Measurements from ENCODE around the gene DKKL1.

Gene DKKL1

DNA sequence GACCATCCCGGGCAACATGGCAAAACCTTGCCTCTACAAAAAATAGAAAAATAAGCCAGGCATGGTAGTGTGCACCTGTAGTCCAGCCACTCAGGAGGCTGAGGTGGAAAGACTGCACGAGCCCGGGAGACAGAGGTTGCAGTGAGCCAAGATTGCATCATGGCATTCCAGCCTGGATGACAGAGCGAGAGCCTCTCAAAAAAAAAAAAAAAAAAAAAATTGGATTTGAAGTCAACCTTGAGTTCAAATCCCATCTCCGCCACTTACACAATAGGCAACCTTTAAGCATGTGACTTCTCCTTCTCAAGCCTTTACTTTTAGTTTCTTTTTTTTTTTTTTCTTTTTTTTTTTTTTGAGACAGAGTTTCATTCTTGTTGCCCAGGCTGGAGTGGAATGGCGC lies 36.4 kb downstream of the DKKL1 start:
- DNase-seq (no peak), ATAC-seq (ENCODE audit: insufficient read depth, low read depth) (no peak)
- TF ChIP-seq CTCF (IDR thresholded peaks at IDR 0.05; ENCODE audit: borderline replicate concordance, extremely low read depth, low read length, poor library complexity, severe bottlenecking) = no peak
- TF ChIP-seq EZH2 (IDR thresholded peaks at IDR 0.05; ENCODE audit: borderline replicate concordance, low read depth, low read length, severe bottlenecking) = no peak
- H3K79me2 ChIP-seq (ENCODE audit: insufficient read depth, low read length) = no peaks in the 10 kb centered on the region
- H3K27ac ChIP-seq (ENCODE audit: low read length) = no peak overlapping the region
- no peaks in the 10 kb centered on the region for H3K9me3 ChIP-seq (ENCODE audit: insufficient read depth, low read length, severe bottlenecking)
- no peaks in the 10 kb centered on the region for H3K27me3 ChIP-seq (ENCODE audit: insufficient read depth, low read length, poor library complexity)
- H2AFZ ChIP-seq (ENCODE audit: low read depth, low read length) = no peak overlapping the region
- H3K4me1 ChIP-seq (ENCODE audit: insufficient read depth, low read length) = no peaks in the 10 kb centered on the region
- H3K4me3 ChIP-seq (ENCODE audit: low read depth in 1 of 2, low read length in 2 of 2) = no peak overlapping the region
- H4K20me1 ChIP-seq (ENCODE audit: insufficient read depth, low read length) = no peaks in the 10 kb centered on the region
- no peaks in the 10 kb centered on the region for H3K36me3 ChIP-seq (ENCODE audit: insufficient read depth, low read length)
- H3K9ac ChIP-seq (ENCODE audit: low read depth, low read length) = no peak overlapping the region
- H3K4me2 ChIP-seq (ENCODE audit: insufficient read depth, low read length) = no peak overlapping the region

DNA sequence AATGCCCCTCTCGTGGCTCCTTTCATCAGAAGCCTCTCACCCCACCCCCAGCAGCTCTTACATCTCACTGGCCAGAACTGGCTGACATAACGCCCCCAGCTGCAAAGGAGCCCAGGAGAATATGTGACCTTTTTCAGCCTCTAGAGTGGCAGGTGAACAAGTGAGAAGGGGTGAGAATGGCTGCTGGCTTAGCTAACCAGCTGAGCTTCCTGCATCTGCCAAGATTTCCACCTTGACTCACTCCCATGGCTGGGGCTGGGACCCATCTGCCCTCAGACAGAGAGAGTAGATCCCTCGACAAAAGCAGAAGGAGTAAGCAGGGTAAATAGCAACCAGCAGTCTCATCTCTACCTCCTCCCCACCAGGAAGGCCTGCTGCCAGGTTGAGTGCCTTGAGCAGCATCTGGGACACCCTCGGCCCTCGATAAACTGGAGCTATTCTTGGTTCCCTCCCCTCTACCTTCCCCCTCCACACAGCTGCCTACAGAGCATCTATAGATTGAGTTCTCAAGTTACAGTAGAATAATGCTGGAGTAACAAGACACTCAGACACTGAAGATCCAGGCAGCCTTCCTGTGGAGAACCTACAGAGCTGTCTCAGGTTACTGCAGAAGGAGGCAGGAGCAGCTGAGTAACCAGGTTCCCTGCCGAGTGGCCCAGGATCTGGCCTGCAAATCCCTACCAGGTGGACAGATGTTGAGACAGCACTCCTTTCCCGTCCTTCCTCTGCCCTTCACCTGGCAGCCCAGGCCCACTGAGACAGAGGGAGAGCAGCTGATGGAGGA lies 39.9 kb downstream of the DKKL1 start:
- no peak for TF ChIP-seq CTCF (IDR thresholded peaks at IDR 0.05; ENCODE audit: borderline replicate concordance, extremely low read depth, low read length, poor library complexity, severe bottlenecking)
- no peaks in the 10 kb centered on the region for H3K4me1 ChIP-seq (ENCODE audit: insufficient read depth, low read length)
- H3K27ac ChIP-seq (ENCODE audit: low read length) = no peak overlapping the region
- no peak overlapping the region for H3K4me3 ChIP-seq (ENCODE audit: low read depth in 1 of 2, low read length in 2 of 2)
- ATAC-seq (ENCODE audit: insufficient read depth, low read depth) (no peak), DNase-seq (no peak)
- H2AFZ ChIP-seq (ENCODE audit: low read depth, low read length) = no peak overlapping the region
- H3K4me2 ChIP-seq (ENCODE audit: insufficient read depth, low read length) = no peak overlapping the region
- no peaks in the 10 kb centered on the region for H3K9me3 ChIP-seq (ENCODE audit: insufficient read depth, low read length, severe bottlenecking)
- H3K27me3 ChIP-seq (ENCODE audit: insufficient read depth, low read length, poor library complexity) = no peaks in the 10 kb centered on the region
- H4K20me1 ChIP-seq (ENCODE audit: insufficient read depth, low read length) = no peaks in the 10 kb centered on the region
- no peak overlapping the region for H3K9ac ChIP-seq (ENCODE audit: low read depth, low read length)
- H3K36me3 ChIP-seq (ENCODE audit: insufficient read depth, low read length) = no peaks in the 10 kb centered on the region
- H3K79me2 ChIP-seq (ENCODE audit: insufficient read depth, low read length) = no peaks in the 10 kb centered on the region

DNA sequence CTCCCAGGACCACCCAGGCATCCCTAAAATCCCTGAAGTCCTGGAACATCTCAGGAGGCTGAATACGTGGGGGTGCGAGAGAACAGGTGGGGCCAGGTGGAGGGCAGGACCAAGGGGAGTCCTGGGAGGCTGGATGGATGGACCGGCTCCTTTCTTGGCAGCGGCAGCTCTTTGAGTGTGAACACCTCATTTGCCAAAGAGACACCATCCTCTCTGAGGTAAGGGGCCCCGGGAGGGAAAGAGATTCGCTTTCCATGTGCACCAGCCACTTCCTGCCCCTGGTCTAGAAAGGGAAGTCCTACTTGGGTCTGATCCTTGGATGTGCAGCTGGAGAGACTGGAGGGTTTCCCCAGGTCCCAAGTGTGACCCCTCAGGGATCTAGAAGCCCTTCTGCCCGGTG lies 43.4 kb downstream of the DKKL1 start:
- Histone ChIP-seq H3K4me1 (ENCODE audit: insufficient read depth, low read length) (peaks cover 10% of the 10 kb centered on the region), H3K4me2 (ENCODE audit: insufficient read depth, low read length) (no peak overlapping the region), H4K20me1 (ENCODE audit: insufficient read depth, low read length) (no peaks in the 10 kb centered on the region), H3K4me3 (ENCODE audit: low read depth in 1 of 2, low read length in 2 of 2) (no peak overlapping the region), H3K9ac (ENCODE audit: low read depth, low read length) (no peak overlapping the region), H3K36me3 (ENCODE audit: insufficient read depth, low read length) (no peaks in the 10 kb centered on the region), H3K27ac (ENCODE audit: low read length) (no peak overlapping the region), H3K79me2 (ENCODE audit: insufficient read depth, low read length) (no peaks in the 10 kb centered on the region), H3K9me3 (ENCODE audit: insufficient read depth, low read length, severe bottlenecking) (no peaks in the 10 kb centered on the region), H3K27me3 (ENCODE audit: insufficient read depth, low read length, poor library complexity) (no peaks in the 10 kb centered on the region), H2AFZ (ENCODE audit: low read depth, low read length) (no peak overlapping the region)
- TF ChIP-seq EZH2 (IDR thresholded peaks at IDR 0.05; ENCODE audit: borderline replicate concordance, low read depth, low read length, severe bottlenecking) (no peak), CTCF (IDR thresholded peaks at IDR 0.05; ENCODE audit: borderline replicate concordance, extremely low read depth, low read length, poor library complexity, severe bottlenecking) (no peak)
- no peak for DNase-seq
- no peak for ATAC-seq (ENCODE audit: insufficient read depth, low read depth)

All from DND-41 (cell line).